SK-N-SH (cell line): Measurements from ENCODE around the gene WLS.

Experiments
- EP300 ChIP-seq, 2 experiments: IDR thresholded peaks; 2 replicates each; pipeline versions ENCODE4 v1.4.0 to v1.6.1; 2012; ENCODE audit warnings: borderline replicate concordance in 1 of 2, low read depth in 1 of 2, low read length in 1 of 2
- MXI1 ChIP-seq: IDR thresholded peaks from 2 replicates; pipeline ENCODE4 v1.6.1; 2012; ENCODE audit warnings: mild to moderate bottlenecking, low read depth, low read length, improper control_type of control experiment
- TF ChIP-seq, protein P1 (sequence below): IDR thresholded peaks from 2 replicates; pipeline ENCODE4 v1.6.1; 2012; ENCODE audit warnings: mild to moderate bottlenecking, low read depth, low read length, moderate library complexity
- TF ChIP-seq, protein P2 (sequence below): IDR thresholded peaks from 2 replicates; pipeline ENCODE4 v1.4.0; 2012; ENCODE audit warnings: low read depth

DNA sequence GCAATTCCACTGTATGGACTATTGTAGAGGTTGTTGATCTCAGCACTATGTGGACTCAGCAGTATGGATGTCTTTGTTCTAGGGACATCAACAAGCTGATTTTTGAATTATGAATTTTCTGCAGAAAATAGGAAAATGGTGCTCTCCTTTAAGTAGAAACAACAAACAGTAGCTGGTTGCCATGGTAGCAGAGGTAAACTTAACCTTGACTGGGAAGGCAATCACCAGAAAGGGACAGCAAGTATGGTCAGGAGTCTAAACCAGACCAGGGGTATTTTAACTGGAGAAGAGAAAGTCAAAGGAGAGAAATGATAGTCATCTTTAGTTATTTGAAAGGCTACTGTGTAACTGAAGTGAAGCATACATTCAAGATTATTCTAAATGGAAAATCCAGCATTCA is 22.3 kb downstream of the WLS start:
- TF ChIP-seq, protein P1, sequence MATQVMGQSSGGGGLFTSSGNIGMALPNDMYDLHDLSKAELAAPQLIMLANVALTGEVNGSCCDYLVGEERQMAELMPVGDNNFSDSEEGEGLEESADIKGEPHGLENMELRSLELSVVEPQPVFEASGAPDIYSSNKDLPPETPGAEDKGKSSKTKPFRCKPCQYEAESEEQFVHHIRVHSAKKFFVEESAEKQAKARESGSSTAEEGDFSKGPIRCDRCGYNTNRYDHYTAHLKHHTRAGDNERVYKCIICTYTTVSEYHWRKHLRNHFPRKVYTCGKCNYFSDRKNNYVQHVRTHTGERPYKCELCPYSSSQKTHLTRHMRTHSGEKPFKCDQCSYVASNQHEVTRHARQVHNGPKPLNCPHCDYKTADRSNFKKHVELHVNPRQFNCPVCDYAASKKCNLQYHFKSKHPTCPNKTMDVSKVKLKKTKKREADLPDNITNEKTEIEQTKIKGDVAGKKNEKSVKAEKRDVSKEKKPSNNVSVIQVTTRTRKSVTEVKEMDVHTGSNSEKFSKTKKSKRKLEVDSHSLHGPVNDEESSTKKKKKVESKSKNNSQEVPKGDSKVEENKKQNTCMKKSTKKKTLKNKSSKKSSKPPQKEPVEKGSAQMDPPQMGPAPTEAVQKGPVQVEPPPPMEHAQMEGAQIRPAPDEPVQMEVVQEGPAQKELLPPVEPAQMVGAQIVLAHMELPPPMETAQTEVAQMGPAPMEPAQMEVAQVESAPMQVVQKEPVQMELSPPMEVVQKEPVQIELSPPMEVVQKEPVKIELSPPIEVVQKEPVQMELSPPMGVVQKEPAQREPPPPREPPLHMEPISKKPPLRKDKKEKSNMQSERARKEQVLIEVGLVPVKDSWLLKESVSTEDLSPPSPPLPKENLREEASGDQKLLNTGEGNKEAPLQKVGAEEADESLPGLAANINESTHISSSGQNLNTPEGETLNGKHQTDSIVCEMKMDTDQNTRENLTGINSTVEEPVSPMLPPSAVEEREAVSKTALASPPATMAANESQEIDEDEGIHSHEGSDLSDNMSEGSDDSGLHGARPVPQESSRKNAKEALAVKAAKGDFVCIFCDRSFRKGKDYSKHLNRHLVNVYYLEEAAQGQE: no peak
- no peak for TF ChIP-seq EP300 (IDR thresholded peaks at IDR 0.05; ENCODE audit: borderline replicate concordance in 1 of 2, low read depth in 1 of 2, low read length in 1 of 2)
- TF ChIP-seq, protein P2, sequence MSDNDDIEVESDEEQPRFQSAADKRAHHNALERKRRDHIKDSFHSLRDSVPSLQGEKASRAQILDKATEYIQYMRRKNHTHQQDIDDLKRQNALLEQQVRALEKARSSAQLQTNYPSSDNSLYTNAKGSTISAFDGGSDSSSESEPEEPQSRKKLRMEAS: no peak
- no peak for TF ChIP-seq MXI1
